HEK293 (cell line): ENCODE results near the gene C17orf58.

Source experiments
- HOXC10 ChIP-seq: sonication (generic); formaldehyde crosslinking; IDR thresholded peaks from 2 replicates; pipeline ENCODE4 v1.8.1; 2023; ENCODE audit warnings: mild to moderate bottlenecking, missing genetic modification reagents
- MZF1 ChIP-seq: fragments of 450-650 bp; formaldehyde crosslinking; IDR thresholded peaks from 2 replicates; pipeline ENCODE4 v1.5.1; 2017; ENCODE audit warnings: missing biosample characterization, missing genetic modification characterization, borderline replicate concordance
- OSR2 ChIP-seq: fragments of 450-650 bp; formaldehyde crosslinking; IDR thresholded peaks from 2 replicates; pipeline ENCODE4 v1.5.1; 2016; ENCODE audit warnings: missing biosample characterization, missing genetic modification characterization
- ZFP41 ChIP-seq: fragments of 450-650 bp; formaldehyde crosslinking; IDR thresholded peaks from 2 replicates; pipeline ENCODE4 v1.5.1; 2016; ENCODE audit warnings: missing biosample characterization, missing genetic modification characterization, borderline replicate concordance
- ZFP69B ChIP-seq: fragments of 450-650 bp; formaldehyde crosslinking; IDR thresholded peaks from 2 replicates; pipeline ENCODE4 v1.5.1; 2016; ENCODE audit warnings: missing biosample characterization, missing genetic modification characterization
- ZNF138 ChIP-seq: fragments of 450-650 bp; formaldehyde crosslinking; IDR thresholded peaks from 2 replicates; pipeline ENCODE4 v1.5.1; 2016; ENCODE audit warnings: missing biosample characterization, missing genetic modification characterization, borderline replicate concordance
- ZNF211 ChIP-seq: fragments of 450-650 bp; formaldehyde crosslinking; IDR thresholded peaks from 2 replicates; pipeline ENCODE4 v1.5.1; 2016; ENCODE audit warnings: low read depth, missing biosample characterization, missing genetic modification characterization
- ZNF324 ChIP-seq: fragments of 450-650 bp; formaldehyde crosslinking; IDR thresholded peaks from 2 replicates; pipeline ENCODE4 v1.5.1; 2016; ENCODE audit warnings: missing biosample characterization, missing genetic modification characterization
- ZNF416 ChIP-seq: fragments of 450-650 bp; formaldehyde crosslinking; IDR thresholded peaks from 2 replicates; pipeline ENCODE4 v1.5.1; 2016; ENCODE audit warnings: missing biosample characterization, missing genetic modification characterization
- ZNF654 ChIP-seq: fragments of 450-650 bp; formaldehyde crosslinking; IDR thresholded peaks from 2 replicates; pipeline ENCODE4 v1.5.1; 2016; ENCODE audit warnings: low read depth, missing biosample characterization, missing genetic modification characterization
- ZNF701 ChIP-seq: fragments of 450-650 bp; formaldehyde crosslinking; IDR thresholded peaks from 2 replicates; pipeline ENCODE4 v1.5.1; 2016; ENCODE audit warnings: missing biosample characterization, missing genetic modification characterization
- ZNF837 ChIP-seq: fragments of 450-650 bp; formaldehyde crosslinking; IDR thresholded peaks from 2 replicates; pipeline ENCODE4 v1.5.1; 2016; ENCODE audit warnings: missing biosample characterization, missing genetic modification characterization
- ZSCAN16 ChIP-seq: fragments of 450-650 bp; formaldehyde crosslinking; IDR thresholded peaks from 2 replicates; pipeline ENCODE4 v1.5.1; 2016; ENCODE audit warnings: missing biosample characterization, missing genetic modification characterization
- TF ChIP-seq, protein P1 (sequence below): fragments of 450-650 bp; formaldehyde crosslinking; IDR thresholded peaks from 2 replicates; pipeline ENCODE4 v1.5.1; 2016; ENCODE audit warnings: missing biosample characterization, missing genetic modification characterization, borderline replicate concordance
- TF ChIP-seq, protein P2 (sequence below): fragments of 450-650 bp; formaldehyde crosslinking; IDR thresholded peaks from 2 replicates; pipeline ENCODE4 v1.5.1; 2016; ENCODE audit warnings: missing biosample characterization, missing genetic modification characterization
- TF ChIP-seq, protein P3 (sequence below): fragments of 450-650 bp; formaldehyde crosslinking; IDR thresholded peaks from 2 replicates; pipeline ENCODE4 v1.5.1; 2017; ENCODE audit warnings: missing biosample characterization, missing genetic modification characterization
- TF ChIP-seq, protein P4 (sequence below): fragments of 450-650 bp; formaldehyde crosslinking; IDR thresholded peaks from 2 replicates; pipeline ENCODE4 v1.5.1; 2016; ENCODE audit warnings: missing biosample characterization, missing genetic modification characterization
- TF ChIP-seq, protein P5 (sequence below): fragments of 450-650 bp; formaldehyde crosslinking; IDR thresholded peaks from 2 replicates; pipeline ENCODE4 v1.5.1; 2016; ENCODE audit warnings: missing biosample characterization, missing genetic modification characterization, borderline replicate concordance
- TF ChIP-seq, protein P6 (sequence below): fragments of 450-650 bp; IDR thresholded peaks from 2 replicates; pipeline ENCODE4 v1.5.1; 2018; ENCODE audit warnings: missing biosample characterization, missing genetic modification characterization
- TF ChIP-seq, protein P7 (sequence below): fragments of 450-650 bp; formaldehyde crosslinking; conservative IDR thresholded peaks from 2 replicates; pipeline ENCODE4 v1.5.1; 2016; ENCODE audit warnings: low read depth, missing biosample characterization, missing genetic modification characterization

Gene C17orf58

DNA sequence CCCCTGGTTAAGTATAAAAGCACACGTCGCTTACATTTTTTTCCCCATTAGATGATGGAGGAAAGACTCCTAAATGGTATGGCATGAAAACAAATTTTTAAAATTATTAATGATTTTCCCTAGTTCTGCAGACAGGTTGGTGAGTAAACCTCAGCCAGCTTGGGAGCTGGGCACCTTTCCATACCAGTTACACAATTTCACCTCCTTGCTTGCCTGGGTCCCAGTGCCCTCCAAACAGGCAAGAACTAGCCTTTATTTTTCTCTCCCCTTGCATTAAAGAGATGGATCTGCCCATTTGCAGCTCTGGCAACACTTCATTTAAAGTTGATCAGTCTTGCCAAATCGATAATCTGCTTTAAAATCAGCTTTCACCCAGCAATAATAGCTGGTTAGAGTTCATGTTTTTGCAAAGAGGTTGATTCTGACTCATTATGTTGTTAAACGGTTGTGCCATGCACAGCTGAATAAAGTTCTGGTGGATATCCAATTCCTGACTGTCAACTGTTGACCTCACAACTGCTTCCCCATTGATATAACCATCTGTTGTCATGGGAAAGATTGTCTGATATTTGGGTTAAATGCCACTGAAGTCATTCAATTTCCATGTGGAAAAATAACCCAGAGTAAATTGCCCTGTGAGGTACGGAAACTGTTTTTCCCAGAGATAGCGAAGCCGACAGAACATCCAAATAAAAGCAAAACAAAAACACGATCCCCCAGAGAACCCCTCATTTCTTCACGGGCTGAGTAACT lies 1.3 kb downstream of the C17orf58 start (continued):
- TF ChIP-seq ZNF211 (tag by site-specific recombination) (no peak), ZFP69B (tag by site-specific recombination) (no peak), HOXC10 (CRISPR knock-in tag) (no peak), ZNF837 (no peak), ZNF416 (tag by site-specific recombination) (no peak), ZNF654 (tag by site-specific recombination) (no peak), ZFP41 (tag by site-specific recombination) (no peak), ZNF138 (tag by site-specific recombination) (no peak), ZNF324 (no peak), OSR2 (tag by site-specific recombination) (peak; percentile 52; the same call in 1 of the 2 replicates), ZSCAN16 (tag by site-specific recombination) (no peak), ZNF701 (tag by site-specific recombination) (no peak), MZF1 (peak; percentile 76; the same call in 1 of the 2 replicates)
- TF ChIP-seq, protein P1, sequence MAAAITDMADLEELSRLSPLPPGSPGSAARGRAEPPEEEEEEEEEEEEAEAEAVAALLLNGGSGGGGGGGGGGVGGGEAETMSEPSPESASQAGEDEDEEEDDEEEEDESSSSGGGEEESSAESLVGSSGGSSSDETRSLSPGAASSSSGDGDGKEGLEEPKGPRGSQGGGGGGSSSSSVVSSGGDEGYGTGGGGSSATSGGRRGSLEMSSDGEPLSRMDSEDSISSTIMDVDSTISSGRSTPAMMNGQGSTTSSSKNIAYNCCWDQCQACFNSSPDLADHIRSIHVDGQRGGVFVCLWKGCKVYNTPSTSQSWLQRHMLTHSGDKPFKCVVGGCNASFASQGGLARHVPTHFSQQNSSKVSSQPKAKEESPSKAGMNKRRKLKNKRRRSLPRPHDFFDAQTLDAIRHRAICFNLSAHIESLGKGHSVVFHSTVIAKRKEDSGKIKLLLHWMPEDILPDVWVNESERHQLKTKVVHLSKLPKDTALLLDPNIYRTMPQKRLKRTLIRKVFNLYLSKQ (tag by site-specific recombination), result no peak
- TF ChIP-seq, protein P2, sequence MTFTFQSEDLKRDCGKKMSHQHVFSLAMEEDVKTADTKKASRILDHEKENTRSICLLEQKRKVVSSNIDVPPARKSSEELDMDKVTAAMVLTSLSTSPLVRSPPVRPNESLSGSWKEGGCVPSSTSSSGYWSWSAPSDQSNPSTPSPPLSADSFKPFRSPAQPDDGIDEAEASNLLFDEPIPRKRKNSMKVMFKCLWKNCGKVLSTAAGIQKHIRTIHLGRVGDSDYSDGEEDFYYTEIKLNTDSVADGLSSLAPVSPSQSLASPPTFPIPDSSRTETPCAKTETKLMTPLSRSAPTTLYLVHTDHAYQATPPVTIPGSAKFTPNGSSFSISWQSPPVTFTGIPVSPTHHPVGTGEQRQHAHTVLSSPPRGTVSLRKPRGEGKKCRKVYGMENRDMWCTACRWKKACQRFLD (tag by site-specific recombination), result no peak
- TF ChIP-seq, protein P3, sequence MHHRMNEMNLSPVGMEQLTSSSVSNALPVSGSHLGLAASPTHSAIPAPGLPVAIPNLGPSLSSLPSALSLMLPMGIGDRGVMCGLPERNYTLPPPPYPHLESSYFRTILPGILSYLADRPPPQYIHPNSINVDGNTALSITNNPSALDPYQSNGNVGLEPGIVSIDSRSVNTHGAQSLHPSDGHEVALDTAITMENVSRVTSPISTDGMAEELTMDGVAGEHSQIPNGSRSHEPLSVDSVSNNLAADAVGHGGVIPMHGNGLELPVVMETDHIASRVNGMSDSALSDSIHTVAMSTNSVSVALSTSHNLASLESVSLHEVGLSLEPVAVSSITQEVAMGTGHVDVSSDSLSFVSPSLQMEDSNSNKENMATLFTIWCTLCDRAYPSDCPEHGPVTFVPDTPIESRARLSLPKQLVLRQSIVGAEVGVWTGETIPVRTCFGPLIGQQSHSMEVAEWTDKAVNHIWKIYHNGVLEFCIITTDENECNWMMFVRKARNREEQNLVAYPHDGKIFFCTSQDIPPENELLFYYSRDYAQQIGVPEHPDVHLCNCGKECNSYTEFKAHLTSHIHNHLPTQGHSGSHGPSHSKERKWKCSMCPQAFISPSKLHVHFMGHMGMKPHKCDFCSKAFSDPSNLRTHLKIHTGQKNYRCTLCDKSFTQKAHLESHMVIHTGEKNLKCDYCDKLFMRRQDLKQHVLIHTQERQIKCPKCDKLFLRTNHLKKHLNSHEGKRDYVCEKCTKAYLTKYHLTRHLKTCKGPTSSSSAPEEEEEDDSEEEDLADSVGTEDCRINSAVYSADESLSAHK (tag by site-specific recombination), result peak; percentile 31; the same call in 1 of the 2 replicates
- TF ChIP-seq, protein P4, sequence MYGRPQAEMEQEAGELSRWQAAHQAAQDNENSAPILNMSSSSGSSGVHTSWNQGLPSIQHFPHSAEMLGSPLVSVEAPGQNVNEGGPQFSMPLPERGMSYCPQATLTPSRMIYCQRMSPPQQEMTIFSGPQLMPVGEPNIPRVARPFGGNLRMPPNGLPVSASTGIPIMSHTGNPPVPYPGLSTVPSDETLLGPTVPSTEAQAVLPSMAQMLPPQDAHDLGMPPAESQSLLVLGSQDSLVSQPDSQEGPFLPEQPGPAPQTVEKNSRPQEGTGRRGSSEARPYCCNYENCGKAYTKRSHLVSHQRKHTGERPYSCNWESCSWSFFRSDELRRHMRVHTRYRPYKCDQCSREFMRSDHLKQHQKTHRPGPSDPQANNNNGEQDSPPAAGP, result no peak
- TF ChIP-seq, protein P5, sequence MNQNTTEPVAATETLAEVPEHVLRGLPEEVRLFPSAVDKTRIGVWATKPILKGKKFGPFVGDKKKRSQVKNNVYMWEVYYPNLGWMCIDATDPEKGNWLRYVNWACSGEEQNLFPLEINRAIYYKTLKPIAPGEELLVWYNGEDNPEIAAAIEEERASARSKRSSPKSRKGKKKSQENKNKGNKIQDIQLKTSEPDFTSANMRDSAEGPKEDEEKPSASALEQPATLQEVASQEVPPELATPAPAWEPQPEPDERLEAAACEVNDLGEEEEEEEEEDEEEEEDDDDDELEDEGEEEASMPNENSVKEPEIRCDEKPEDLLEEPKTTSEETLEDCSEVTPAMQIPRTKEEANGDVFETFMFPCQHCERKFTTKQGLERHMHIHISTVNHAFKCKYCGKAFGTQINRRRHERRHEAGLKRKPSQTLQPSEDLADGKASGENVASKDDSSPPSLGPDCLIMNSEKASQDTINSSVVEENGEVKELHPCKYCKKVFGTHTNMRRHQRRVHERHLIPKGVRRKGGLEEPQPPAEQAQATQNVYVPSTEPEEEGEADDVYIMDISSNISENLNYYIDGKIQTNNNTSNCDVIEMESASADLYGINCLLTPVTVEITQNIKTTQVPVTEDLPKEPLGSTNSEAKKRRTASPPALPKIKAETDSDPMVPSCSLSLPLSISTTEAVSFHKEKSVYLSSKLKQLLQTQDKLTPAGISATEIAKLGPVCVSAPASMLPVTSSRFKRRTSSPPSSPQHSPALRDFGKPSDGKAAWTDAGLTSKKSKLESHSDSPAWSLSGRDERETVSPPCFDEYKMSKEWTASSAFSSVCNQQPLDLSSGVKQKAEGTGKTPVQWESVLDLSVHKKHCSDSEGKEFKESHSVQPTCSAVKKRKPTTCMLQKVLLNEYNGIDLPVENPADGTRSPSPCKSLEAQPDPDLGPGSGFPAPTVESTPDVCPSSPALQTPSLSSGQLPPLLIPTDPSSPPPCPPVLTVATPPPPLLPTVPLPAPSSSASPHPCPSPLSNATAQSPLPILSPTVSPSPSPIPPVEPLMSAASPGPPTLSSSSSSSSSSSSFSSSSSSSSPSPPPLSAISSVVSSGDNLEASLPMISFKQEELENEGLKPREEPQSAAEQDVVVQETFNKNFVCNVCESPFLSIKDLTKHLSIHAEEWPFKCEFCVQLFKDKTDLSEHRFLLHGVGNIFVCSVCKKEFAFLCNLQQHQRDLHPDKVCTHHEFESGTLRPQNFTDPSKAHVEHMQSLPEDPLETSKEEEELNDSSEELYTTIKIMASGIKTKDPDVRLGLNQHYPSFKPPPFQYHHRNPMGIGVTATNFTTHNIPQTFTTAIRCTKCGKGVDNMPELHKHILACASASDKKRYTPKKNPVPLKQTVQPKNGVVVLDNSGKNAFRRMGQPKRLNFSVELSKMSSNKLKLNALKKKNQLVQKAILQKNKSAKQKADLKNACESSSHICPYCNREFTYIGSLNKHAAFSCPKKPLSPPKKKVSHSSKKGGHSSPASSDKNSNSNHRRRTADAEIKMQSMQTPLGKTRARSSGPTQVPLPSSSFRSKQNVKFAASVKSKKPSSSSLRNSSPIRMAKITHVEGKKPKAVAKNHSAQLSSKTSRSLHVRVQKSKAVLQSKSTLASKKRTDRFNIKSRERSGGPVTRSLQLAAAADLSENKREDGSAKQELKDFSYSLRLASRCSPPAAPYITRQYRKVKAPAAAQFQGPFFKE (tag by site-specific recombination), result no peak
- TF ChIP-seq, protein P6, sequence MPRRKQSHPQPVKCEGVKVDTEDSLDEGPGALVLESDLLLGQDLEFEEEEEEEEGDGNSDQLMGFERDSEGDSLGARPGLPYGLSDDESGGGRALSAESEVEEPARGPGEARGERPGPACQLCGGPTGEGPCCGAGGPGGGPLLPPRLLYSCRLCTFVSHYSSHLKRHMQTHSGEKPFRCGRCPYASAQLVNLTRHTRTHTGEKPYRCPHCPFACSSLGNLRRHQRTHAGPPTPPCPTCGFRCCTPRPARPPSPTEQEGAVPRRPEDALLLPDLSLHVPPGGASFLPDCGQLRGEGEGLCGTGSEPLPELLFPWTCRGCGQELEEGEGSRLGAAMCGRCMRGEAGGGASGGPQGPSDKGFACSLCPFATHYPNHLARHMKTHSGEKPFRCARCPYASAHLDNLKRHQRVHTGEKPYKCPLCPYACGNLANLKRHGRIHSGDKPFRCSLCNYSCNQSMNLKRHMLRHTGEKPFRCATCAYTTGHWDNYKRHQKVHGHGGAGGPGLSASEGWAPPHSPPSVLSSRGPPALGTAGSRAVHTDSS (tag by site-specific recombination), result no peak
- TF ChIP-seq, protein P7, sequence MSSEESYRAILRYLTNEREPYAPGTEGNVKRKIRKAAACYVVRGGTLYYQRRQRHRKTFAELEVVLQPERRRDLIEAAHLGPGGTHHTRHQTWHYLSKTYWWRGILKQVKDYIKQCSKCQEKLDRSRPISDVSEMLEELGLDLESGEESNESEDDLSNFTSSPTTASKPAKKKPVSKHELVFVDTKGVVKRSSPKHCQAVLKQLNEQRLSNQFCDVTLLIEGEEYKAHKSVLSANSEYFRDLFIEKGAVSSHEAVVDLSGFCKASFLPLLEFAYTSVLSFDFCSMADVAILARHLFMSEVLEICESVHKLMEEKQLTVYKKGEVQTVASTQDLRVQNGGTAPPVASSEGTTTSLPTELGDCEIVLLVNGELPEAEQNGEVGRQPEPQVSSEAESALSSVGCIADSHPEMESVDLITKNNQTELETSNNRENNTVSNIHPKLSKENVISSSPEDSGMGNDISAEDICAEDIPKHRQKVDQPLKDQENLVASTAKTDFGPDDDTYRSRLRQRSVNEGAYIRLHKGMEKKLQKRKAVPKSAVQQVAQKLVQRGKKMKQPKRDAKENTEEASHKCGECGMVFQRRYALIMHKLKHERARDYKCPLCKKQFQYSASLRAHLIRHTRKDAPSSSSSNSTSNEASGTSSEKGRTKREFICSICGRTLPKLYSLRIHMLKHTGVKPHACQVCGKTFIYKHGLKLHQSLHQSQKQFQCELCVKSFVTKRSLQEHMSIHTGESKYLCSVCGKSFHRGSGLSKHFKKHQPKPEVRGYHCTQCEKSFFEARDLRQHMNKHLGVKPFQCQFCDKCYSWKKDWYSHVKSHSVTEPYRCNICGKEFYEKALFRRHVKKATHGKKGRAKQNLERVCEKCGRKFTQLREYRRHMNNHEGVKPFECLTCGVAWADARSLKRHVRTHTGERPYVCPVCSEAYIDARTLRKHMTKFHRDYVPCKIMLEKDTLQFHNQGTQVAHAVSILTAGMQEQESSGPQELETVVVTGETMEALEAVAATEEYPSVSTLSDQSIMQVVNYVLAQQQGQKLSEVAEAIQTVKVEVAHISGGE (tag by site-specific recombination), result no peak
